Left lung (tissue), 10 donors: ENCODE data around the gene SPRED3. TPM values are rescaled to one million over a fixed set of nuclear protein-coding genes. Genes with fewer than 3 reads are reported as not detected.

Experiments used
- ATAC-seq: fragments of 200-7000 bp; cut with Tn5 transposase; one replicate; pipeline ENCODE4 v1.9.1; 2020; ENCODE audit warnings: moderate library complexity
- DNase-seq, 4 donors: peaks; one replicate each; pipeline ENCODE4 v3.0.0-alpha.2; 2013 to 2020
- H3K27ac ChIP-seq, 2 donors: fragments of 200-600 bp; sonication (generic) in 1 of 2; one replicate each; pipeline versions ENCODE4 v1.5.0 to v1.8.0; 2020 to 2021
- H3K27me3 ChIP-seq, 2 donors: fragments of 200-600 bp; sonication (generic) in 1 of 2; one replicate each; pipeline versions ENCODE4 v1.5.0 to v1.8.0; 2020 to 2021
- H3K36me3 ChIP-seq, 2 donors: fragments of 200-600 bp; sonication (generic) in 1 of 2; one replicate each; pipeline versions ENCODE4 v1.5.0 to v1.8.0; 2020 to 2021
- H3K4me1 ChIP-seq, 2 donors: fragments of 200-600 bp; one replicate each; pipeline ENCODE4 v1.8.0; 2021
- H3K4me3 ChIP-seq, 2 donors: fragments of 200-600 bp; sonication (generic) in 1 of 2; one replicate each; pipeline versions ENCODE4 v1.5.0 to v1.8.0; 2020 to 2021; ENCODE audit warnings: mild to moderate bottlenecking in 1 of 2
- H3K9me3 ChIP-seq, 2 donors: fragments of 200-600 bp; sonication (generic) in 1 of 2; one replicate each; pipeline versions ENCODE4 v1.5.0 to v1.8.0; 2020 to 2021
- CTCF ChIP-seq, 2 donors: fragments of 200-600 bp; sonication (generic) in 1 of 2; IDR thresholded peaks; one replicate each; pipeline versions ENCODE4 v1.5.0 to v1.8.0; 2021; ENCODE audit warnings: antibody characterized with exemption in 2 of 2
- intact Hi-C, 2 donors: fragments of 100-400 bp; cut with DNase I; formaldehyde crosslinking; loops; one replicate each; pipeline versions ENCODE4 v1.11.2 to v1.14.2; 2022
- polyA plus RNA-seq, 6 donors: library from polyadenylated mRNA; unstranded; fragments of 120-200 nt; gene quantifications; one replicate each; pipeline ENCODE4 v1.2.1, GENCODE V29; 2013; ENCODE audit not compliant: insufficient read length in 6 of 6
- total RNA-seq, 2 donors: library from RNA; stranded (reverse); fragmentation: NEBNext Ultra II Directional; extraction: Animal tissue kit (Norgen Biotek cat#: 25700); gene quantifications; one replicate each; pipeline ENCODE4 v1.2.1, GENCODE V29; 2021
- donor health status: DM: no; HTN: yes; CAD: no.
- donor health status: DM: no; HTN: no; CAD: no.

SPRED3 gene
- total and polyA plus RNA-seq, 8 donors, result 0.27 to 1.9 (median 0.38) TPM

GRCh38 chr19:38395381-38396114 lies 7.1 kb downstream of the SPRED3 start:
- H3K27ac ChIP-seq, result no peak overlapping the region
- peaks cover 0 to 9% of the 10 kb centered on the region in 2 donors for H3K4me1 ChIP-seq
- TF ChIP-seq CTCF (IDR thresholded peaks at IDR 0.05), result no peak
- H3K9me3 ChIP-seq, result no peaks in the 10 kb centered on the region
- no peaks in the 10 kb centered on the region for H3K36me3 ChIP-seq
- no peak for ATAC-seq
- peaks cover 45 to 97% of the 10 kb centered on the region in 2 donors for H3K27me3 ChIP-seq
- intact Hi-C loops, result no loop called here
- DNase-seq, result no peak
- peak overlapping the region in 1 of 2 donors; percentile 16 for H3K4me3 ChIP-seq

- Histone ChIP-seq H3K4me1 (peaks cover 0 to 16% of the 10 kb centered on the region in 2 donors), H3K36me3 (no peaks in the 10 kb centered on the region), H3K9me3 (no peaks in the 10 kb centered on the region), H3K4me3 (no peak overlapping the region), H3K27me3 (peaks cover 39 to 69% of the 10 kb centered on the region in 2 donors), H3K27ac (no peak overlapping the region)
- ATAC-seq, result no peak
- no peak for DNase-seq
- intact Hi-C loops, result no loop called here
- no peak for TF ChIP-seq CTCF (IDR thresholded peaks at IDR 0.05)
Measured at GRCh38 chr19:38399081-38399480, 10.6 kb downstream of the SPRED3 start.

- Histone ChIP-seq H3K4me1 (peaks cover 0 to 21% of the 10 kb centered on the region in 2 donors), H3K27ac (no peak overlapping the region), H3K27me3 (peaks cover 35 to 64% of the 10 kb centered on the region in 2 donors), H3K36me3 (no peaks in the 10 kb centered on the region), H3K9me3 (no peaks in the 10 kb centered on the region), H3K4me3 (no peak overlapping the region)
- intact Hi-C loops, result no loop called here
- no peak for TF ChIP-seq CTCF (IDR thresholded peaks at IDR 0.05)
- DNase-seq, result no peak
- ATAC-seq, result no peak
Measured at GRCh38 chr19:38399537-38399936, 11.0 kb downstream of the SPRED3 start.

GRCh38 chr19:38400361-38400760 lies 11.9 kb downstream of the SPRED3 start:
- DNase-seq, result no peak
- no peak for TF ChIP-seq CTCF (IDR thresholded peaks at IDR 0.05)
- H3K27me3 ChIP-seq, result peaks cover 28 to 56% of the 10 kb centered on the region in 2 donors
- no peak overlapping the region for H3K27ac ChIP-seq
- intact Hi-C loops, result loop anchor here in 1 of 2 donors (10.0 kb wide), 1 partner anchor 214 kb away; the partner anchor contains the start of genes EIF3K and MAP4K1
- peaks cover 0 to 8% of the 10 kb centered on the region in 2 donors for H3K36me3 ChIP-seq
- no peak for ATAC-seq
- H3K4me3 ChIP-seq, result no peak overlapping the region
- peaks cover 0 to 19% of the 10 kb centered on the region in 2 donors for H3K4me1 ChIP-seq
- no peaks in the 10 kb centered on the region for H3K9me3 ChIP-seq

- Histone ChIP-seq H3K9me3 (no peaks in the 10 kb centered on the region), H3K4me1 (peaks cover 0 to 13% of the 10 kb centered on the region in 2 donors), H3K27ac (no peak overlapping the region), H3K36me3 (peaks cover 0 to 13% of the 10 kb centered on the region in 2 donors), H3K27me3 (peaks cover 20 to 48% of the 10 kb centered on the region in 2 donors), H3K4me3 (no peak overlapping the region)
- intact Hi-C loops, result loop anchor here in 1 of 2 donors (10.0 kb wide), 1 partner anchor 214 kb away; the partner anchor contains the start of genes EIF3K and MAP4K1
- TF ChIP-seq CTCF (IDR thresholded peaks at IDR 0.05), result no peak
- no peak for ATAC-seq
- no peak for DNase-seq
Measured at GRCh38 chr19:38401148-38401547, 12.7 kb downstream of the SPRED3 start.
